ENCODE measurements around the gene MAD1L1. TPM values are rescaled to one million over a fixed set of nuclear protein-coding genes. Genes with fewer than 3 reads are reported as not detected.

The MAD1L1 gene
- total and polyA plus RNA-seq, 2 experiments from 2014 or later, result 38.2 to 69.8 TPM

GRCh38 chr7:2225830-2226229, 6.9 kb downstream of the MAD1L1 start:
- Histone ChIP-seq H3K4me2 (ENCODE audit: unreplicated experiment) (no peak overlapping the region), H3K4me1 (ENCODE audit: insufficient read depth) (no peaks in the 10 kb centered on the region), H3K4me3 (no peak overlapping the region), H3K79me2 (ENCODE audit: insufficient read depth) (peaks cover 40% of the 10 kb centered on the region), H3K27ac (no peak overlapping the region), H3K36me3 (ENCODE audit: low read depth) (no peaks in the 10 kb centered on the region; the same call in 1 of the 2 replicates), H4K20me1 (ENCODE audit: insufficient read depth) (no peaks in the 10 kb centered on the region), H2AFZ (no peak overlapping the region), H3K9me3 (ENCODE audit: low read depth) (no peaks in the 10 kb centered on the region), H3K9me2 (ENCODE audit: insufficient read depth) (no peaks in the 10 kb centered on the region), H3F3A (ENCODE audit: insufficient read depth) (no peaks in the 10 kb centered on the region), H3K9ac (no peak overlapping the region), H3K27me3 (replicated peaks; ENCODE audit: insufficient read depth) (no peaks in the 10 kb centered on the region)
- TF ChIP-seq EZH2 (IDR thresholded peaks at IDR 0.05; ENCODE audit: insufficient read depth, poor library complexity, severe bottlenecking), result no peak
- TF ChIP-seq EZH2phosphoT487 (IDR thresholded peaks at IDR 0.05; ENCODE audit: insufficient read depth, low read depth), result no peak
- in situ Hi-C loops (cut with MboI), result no loop called here
- 89 to 95% methylated on average over 13 of the region's 13 CpGs for WGBS, 2 experiments (ENCODE audit: low coverage in 1 of 2, low lambda C conversion rate in 2 of 2, missing lambda C conversion rate in 2 of 2)
- DNase-seq, result no peak

GRCh38 chr7:2225336-2225735, 7.4 kb downstream of the MAD1L1 start:
- TF ChIP-seq EZH2phosphoT487 (IDR thresholded peaks at IDR 0.05; ENCODE audit: insufficient read depth, low read depth) (no peak), EZH2 (IDR thresholded peaks at IDR 0.05; ENCODE audit: insufficient read depth, poor library complexity, severe bottlenecking) (no peak)
- H3K4me3 ChIP-seq, result no peak overlapping the region
- peaks cover 35% of the 10 kb centered on the region for H3K79me2 ChIP-seq (ENCODE audit: insufficient read depth)
- no peaks in the 10 kb centered on the region for H3K27me3 ChIP-seq (replicated peaks; ENCODE audit: insufficient read depth)
- no peak overlapping the region for H2AFZ ChIP-seq
- WGBS, 2 experiments (ENCODE audit: low coverage in 1 of 2, low lambda C conversion rate in 2 of 2, missing lambda C conversion rate in 2 of 2), result 93 to 94% methylated on average over 14 of the region's 14 CpGs
- H4K20me1 ChIP-seq (ENCODE audit: insufficient read depth), result no peaks in the 10 kb centered on the region
- no peaks in the 10 kb centered on the region for H3K9me2 ChIP-seq (ENCODE audit: insufficient read depth)
- H3K27ac ChIP-seq, result no peak overlapping the region
- no peaks in the 10 kb centered on the region for H3K9me3 ChIP-seq (ENCODE audit: low read depth)
- no peaks in the 10 kb centered on the region for H3F3A ChIP-seq (ENCODE audit: insufficient read depth)
- H3K36me3 ChIP-seq (ENCODE audit: low read depth), result no peaks in the 10 kb centered on the region; the same call in 1 of the 2 replicates
- DNase-seq, result no peak
- H3K9ac ChIP-seq, result no peak overlapping the region
- no peaks in the 10 kb centered on the region for H3K4me1 ChIP-seq (ENCODE audit: insufficient read depth)
- no peak overlapping the region for H3K4me2 ChIP-seq (ENCODE audit: unreplicated experiment)
- in situ Hi-C loops (cut with MboI), result no loop called here

- Histone ChIP-seq H3K36me3 (ENCODE audit: low read depth) (no peaks in the 10 kb centered on the region; the same call in 1 of the 2 replicates), H2AFZ (no peak overlapping the region), H4K20me1 (ENCODE audit: insufficient read depth) (no peaks in the 10 kb centered on the region), H3K9me2 (ENCODE audit: insufficient read depth) (no peaks in the 10 kb centered on the region), H3K4me2 (ENCODE audit: unreplicated experiment) (no peak overlapping the region), H3K9ac (no peak overlapping the region), H3K27ac (no peak overlapping the region), H3K4me1 (ENCODE audit: insufficient read depth) (no peaks in the 10 kb centered on the region), H3K9me3 (ENCODE audit: low read depth) (no peaks in the 10 kb centered on the region), H3K27me3 (replicated peaks; ENCODE audit: insufficient read depth) (no peaks in the 10 kb centered on the region), H3F3A (ENCODE audit: insufficient read depth) (no peaks in the 10 kb centered on the region), H3K4me3 (no peak overlapping the region), H3K79me2 (ENCODE audit: insufficient read depth) (peaks cover 31% of the 10 kb centered on the region)
- in situ Hi-C loops (cut with MboI), result no loop called here
- DNase-seq, result no peak
- WGBS, 2 experiments (ENCODE audit: low coverage in 1 of 2, low lambda C conversion rate in 2 of 2, missing lambda C conversion rate in 2 of 2), result 58 to 78% methylated on average over 4 of the region's 4 CpGs
- TF ChIP-seq EZH2phosphoT487 (IDR thresholded peaks at IDR 0.05; ENCODE audit: insufficient read depth, low read depth) (no peak), EZH2 (IDR thresholded peaks at IDR 0.05; ENCODE audit: insufficient read depth, poor library complexity, severe bottlenecking) (no peak)
These were observed 7.8 kb downstream of the MAD1L1 start for GRCh38 chr7:2224934-2225333.

- in situ Hi-C loops (cut with MboI), result no loop called here
- 92 to 96% methylated on average over 13 of the region's 13 CpGs for WGBS, 2 experiments (ENCODE audit: low coverage in 1 of 2, low lambda C conversion rate in 2 of 2, missing lambda C conversion rate in 2 of 2)
- no peaks in the 10 kb centered on the region; the same call in 1 of the 2 replicates for H3K36me3 ChIP-seq (ENCODE audit: low read depth)
- H2AFZ ChIP-seq, result no peak overlapping the region
- no peak overlapping the region for H3K4me3 ChIP-seq
- H4K20me1 ChIP-seq (ENCODE audit: insufficient read depth), result no peaks in the 10 kb centered on the region
- H3K4me2 ChIP-seq (ENCODE audit: unreplicated experiment), result no peak overlapping the region
- H3K4me1 ChIP-seq (ENCODE audit: insufficient read depth), result no peaks in the 10 kb centered on the region
- no peaks in the 10 kb centered on the region for H3K9me2 ChIP-seq (ENCODE audit: insufficient read depth)
- no peaks in the 10 kb centered on the region for H3K9me3 ChIP-seq (ENCODE audit: low read depth)
- no peaks in the 10 kb centered on the region for H3F3A ChIP-seq (ENCODE audit: insufficient read depth)
- no peak overlapping the region for H3K9ac ChIP-seq
- no peaks in the 10 kb centered on the region for H3K27me3 ChIP-seq (replicated peaks; ENCODE audit: insufficient read depth)
- DNase-seq, result no peak
- TF ChIP-seq EZH2phosphoT487 (IDR thresholded peaks at IDR 0.05; ENCODE audit: insufficient read depth, low read depth) (no peak), EZH2 (IDR thresholded peaks at IDR 0.05; ENCODE audit: insufficient read depth, poor library complexity, severe bottlenecking) (no peak)
- H3K27ac ChIP-seq, result no peak overlapping the region
- H3K79me2 ChIP-seq (ENCODE audit: insufficient read depth), result peaks cover 26% of the 10 kb centered on the region
These were observed 8.2 kb downstream of the MAD1L1 start for GRCh38 chr7:2224491-2224928.

GRCh38 chr7:2223321-2223720, 9.4 kb downstream of the MAD1L1 start:
- Histone ChIP-seq H3K27ac (no peak overlapping the region), H3K79me2 (ENCODE audit: insufficient read depth) (peaks cover 15% of the 10 kb centered on the region), H3K4me2 (ENCODE audit: unreplicated experiment) (no peak overlapping the region), H3K27me3 (replicated peaks; ENCODE audit: insufficient read depth) (no peaks in the 10 kb centered on the region), H3K9ac (no peak overlapping the region), H3K4me1 (ENCODE audit: insufficient read depth) (no peaks in the 10 kb centered on the region), H3K9me3 (ENCODE audit: low read depth) (no peaks in the 10 kb centered on the region), H2AFZ (no peak overlapping the region), H3K9me2 (ENCODE audit: insufficient read depth) (no peaks in the 10 kb centered on the region), H3K4me3 (no peak overlapping the region), H3F3A (ENCODE audit: insufficient read depth) (no peaks in the 10 kb centered on the region), H3K36me3 (ENCODE audit: low read depth) (no peaks in the 10 kb centered on the region; the same call in 1 of the 2 replicates), H4K20me1 (ENCODE audit: insufficient read depth) (no peaks in the 10 kb centered on the region)
- in situ Hi-C loops (cut with MboI), result no loop called here
- TF ChIP-seq EZH2 (IDR thresholded peaks at IDR 0.05; ENCODE audit: insufficient read depth, poor library complexity, severe bottlenecking) (no peak), EZH2phosphoT487 (IDR thresholded peaks at IDR 0.05; ENCODE audit: insufficient read depth, low read depth) (no peak)
- DNase-seq, result no peak
- WGBS, 2 experiments (ENCODE audit: low coverage in 1 of 2, low lambda C conversion rate in 2 of 2, missing lambda C conversion rate in 2 of 2), result 93 to 96% methylated on average over 17 of the region's 17 CpGs
